GM21717 (cell line): Measurements from ENCODE around the gene SAMD10.
"Not testable (repeated sequence)": the region's sequence is repeated elsewhere in the genome, so short reads cannot be mapped to it uniquely, and the experiment has no call there.

ENCODE experiments used
- ATAC-seq: cut with Tn5 transposase; IDR thresholded peaks from one replicate; pipeline ENCODE4 v1.9.1; 2021; ENCODE audit warnings: mild to moderate bottlenecking, moderate library complexity; ENCODE audit not compliant: unreplicated experiment

SAMD10 gene

GRCh38 chr20:63969838-63970713 is 9.4 kb downstream of the SAMD10 start, which contains the start of gene ZNF512B:
TSS of gene ZNF512B (minus strand) at chr20:63969930. CDS start at chr20:63967950, 1,980 bp downstream.
- no peak for ATAC-seq

DNA sequence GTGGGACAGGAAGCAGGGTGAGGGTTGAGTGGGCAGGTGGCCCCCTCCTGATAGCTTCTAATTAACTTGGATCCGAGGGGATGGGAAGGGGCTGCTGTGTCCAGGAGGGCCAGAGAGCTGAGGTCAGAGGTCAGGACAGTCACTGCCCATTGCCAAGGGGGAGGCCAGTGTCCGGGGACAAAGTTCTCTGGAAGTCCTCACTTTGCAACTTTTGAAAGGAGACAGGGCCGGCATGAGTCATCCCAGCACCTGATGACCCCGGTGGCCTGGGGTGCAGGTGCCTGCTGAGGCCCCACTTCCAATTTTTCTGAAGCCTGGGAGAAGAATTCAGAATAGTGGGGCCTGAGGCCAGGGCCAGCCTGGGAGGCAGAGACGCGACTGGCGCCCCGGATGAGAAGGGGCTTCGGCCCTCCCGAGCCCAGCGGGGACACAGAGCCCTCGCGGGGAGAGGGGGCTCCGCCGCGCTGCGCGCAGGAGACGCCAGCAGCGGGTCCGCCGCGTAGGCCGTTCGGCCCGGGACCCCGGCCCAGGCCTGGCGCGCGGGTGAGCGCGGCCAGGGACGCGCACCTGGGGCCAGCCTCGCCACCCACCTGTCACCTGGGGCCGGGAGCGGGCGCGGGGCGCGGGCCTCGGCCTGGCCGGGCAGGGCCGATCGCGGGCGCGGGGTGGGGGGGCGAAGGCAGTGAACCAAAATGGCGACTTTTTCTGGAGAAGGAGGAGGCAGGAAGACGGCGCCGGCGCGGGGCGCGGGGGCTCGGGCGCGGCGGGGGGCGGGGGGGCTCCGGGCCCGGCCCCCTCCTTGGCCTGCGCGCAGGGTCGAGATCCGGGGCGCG is 10.3 kb downstream of the SAMD10 start:
- ATAC-seq, result no peak

DNA sequence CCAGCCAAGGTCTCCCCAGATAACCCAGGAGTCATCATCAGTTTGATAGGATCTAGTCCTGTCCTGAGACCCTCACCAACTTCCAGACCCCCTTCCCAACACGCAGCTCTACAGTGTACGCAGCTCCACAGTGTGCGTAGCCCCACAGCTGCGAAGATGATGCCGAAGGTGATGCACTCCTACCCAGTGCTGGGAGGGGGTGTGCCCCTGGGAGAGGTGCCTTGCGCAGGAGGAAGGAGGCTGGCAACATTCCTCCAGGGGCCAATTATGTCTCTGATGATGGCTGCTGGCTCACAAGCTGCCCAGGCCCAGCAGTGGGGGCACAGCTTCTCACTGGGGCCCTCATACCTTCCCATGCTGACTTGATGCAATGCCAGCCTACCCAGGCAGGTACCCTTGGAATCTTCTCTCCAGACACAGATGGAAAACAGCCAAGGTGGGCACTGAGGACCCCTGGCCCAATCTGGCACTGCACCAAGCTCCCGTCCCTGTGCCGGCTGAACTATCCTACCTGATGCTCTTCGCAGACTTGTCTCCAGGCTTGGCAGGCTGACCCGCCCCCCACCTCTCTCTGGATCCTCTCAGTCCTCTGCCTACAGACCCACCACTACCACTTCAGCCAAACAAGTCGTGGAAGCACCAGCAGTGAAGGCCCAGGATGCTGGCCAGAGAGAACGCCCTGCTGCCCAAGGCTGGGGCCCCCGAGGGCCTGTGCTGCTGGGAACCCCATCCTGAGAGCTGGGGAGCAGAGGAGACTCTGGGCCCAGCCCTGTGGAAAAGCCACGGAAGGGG is 11.1 kb downstream of the SAMD10 start:
- ATAC-seq, result no peak

DNA sequence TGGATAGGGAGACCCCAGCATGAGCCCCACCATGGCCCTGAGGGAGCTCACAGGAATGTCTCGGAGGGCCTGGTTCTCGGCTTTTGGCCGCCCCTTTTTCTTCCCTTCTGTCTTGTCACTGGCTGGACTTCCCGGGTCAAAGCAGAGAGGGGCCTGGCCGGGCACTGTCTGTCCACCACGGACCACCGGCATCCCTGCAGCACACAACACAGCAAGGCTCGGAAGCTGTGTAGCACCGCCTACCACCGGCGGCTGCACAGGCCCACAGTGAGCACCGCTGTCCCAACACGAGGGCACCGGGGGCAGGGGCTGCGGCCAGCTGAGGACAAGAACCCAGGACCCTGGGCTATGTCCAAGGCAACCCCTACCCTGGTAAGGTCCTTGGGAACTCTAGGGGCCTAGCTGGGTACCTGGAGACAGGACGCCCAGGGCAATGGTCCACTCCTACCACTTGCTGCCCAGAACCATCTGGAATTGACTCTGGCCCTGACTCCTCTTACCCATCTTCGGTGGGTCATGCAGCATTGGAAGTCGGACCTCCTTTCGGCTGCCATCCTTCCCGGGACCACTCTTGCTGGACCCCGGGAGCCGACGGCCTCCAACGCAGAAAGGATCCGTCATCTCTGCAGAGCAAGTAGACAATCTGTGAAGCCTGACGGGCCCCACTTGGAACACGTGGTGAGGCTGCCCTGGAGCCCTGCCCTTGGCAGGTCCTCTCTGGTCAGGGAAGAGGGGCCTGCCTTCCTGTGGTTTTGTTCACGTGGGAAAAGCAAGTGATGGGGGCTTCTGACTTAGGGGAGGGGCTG is 11.9 kb downstream of the SAMD10 start:
- ATAC-seq, result no peak

DNA sequence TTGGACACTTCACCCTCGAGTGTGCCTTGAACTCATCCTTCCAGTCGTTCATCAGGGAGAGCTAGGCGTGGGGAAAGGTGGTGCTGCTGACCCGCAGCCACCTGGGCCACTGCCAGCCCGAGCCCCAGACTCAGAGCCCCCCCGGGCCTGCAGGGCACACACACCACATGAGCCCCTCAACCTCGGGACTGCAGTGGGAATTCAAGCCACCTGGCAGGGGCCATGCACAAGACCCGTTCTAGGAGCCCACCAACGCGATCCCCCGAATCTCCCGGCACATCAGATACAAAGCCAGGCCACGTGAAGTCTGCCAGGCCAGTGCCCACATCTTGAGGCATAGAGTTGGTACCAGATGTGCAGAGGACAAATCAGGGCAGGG is 12.5 kb downstream of the SAMD10 start:
- no peak for ATAC-seq

- ATAC-seq, result no peak
Measured at GRCh38 chr20:63966172-63966943, 13.1 kb downstream of the SAMD10 start.

DNA sequence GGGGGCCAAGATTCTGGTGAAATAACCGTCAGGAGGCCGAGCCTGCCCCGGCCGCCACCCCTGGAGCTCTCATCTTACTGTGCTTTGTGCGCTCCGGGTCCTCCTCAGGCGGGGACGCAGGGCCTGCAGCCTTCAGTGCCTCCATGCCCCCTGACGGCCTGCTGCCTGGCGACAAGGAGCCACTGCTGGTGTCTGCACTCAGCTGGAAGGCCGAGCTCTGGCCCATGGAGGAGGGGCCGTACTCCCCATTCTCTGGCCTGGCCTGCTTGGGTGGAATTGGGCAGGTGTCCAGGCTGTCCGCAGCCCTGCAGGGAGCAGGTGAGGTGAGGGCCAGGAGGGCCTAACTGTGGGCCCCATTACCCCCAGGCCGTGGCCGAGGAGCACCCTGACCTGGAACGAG is 15.0 kb downstream of the SAMD10 start:
- no peak for ATAC-seq

- ATAC-seq, result no peak
Measured at GRCh38 chr20:63963784-63964301, 15.6 kb downstream of the SAMD10 start.

- ATAC-seq, result no peak
Measured at GRCh38 chr20:63963348-63963741, 16.1 kb downstream of the SAMD10 start.

GRCh38 chr20:63962426-63963347 is 16.8 kb downstream of the SAMD10 start:
- ATAC-seq, result no peak

DNA sequence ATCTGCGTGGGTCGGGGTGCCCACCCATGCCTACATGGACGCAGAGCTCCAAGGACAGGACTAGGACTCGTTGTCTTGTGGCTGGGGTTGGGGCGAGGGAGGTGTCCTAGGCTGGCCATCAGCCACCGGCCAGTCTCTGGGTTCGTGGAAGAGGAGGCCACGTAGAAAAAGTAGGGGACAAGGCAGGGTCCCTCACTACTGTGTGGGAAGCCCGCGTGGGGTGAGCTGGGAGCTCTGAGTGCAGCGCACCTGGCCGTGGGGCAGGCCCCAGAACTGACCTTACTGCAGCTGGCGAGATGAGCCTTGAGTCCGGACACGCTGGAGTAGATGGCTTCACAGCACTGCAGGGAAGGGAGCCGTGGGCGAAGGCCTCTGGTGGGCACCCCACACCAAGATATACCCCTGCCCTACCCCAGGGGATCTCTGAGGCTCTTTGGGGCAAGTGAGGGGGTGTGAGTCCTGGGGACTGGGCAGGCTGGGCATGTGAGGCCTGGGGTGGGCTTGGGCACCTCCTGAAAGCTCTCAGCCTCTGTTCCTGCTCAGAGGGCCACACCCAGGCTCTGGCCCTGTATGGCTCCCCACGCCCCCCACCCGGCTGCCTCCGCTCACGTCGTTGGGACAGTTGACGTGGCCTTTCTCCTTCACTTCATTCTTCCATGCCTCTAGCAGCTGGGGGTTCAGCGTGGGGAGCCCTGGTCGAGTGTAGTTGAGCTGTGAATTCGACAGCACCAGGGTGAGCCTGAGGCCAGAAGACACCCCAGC is 17.6 kb downstream of the SAMD10 start:
- no peak for ATAC-seq

GRCh38 chr20:63960654-63961621 is 18.5 kb downstream of the SAMD10 start:
- ATAC-seq, result not testable (repeated sequence)

DNA sequence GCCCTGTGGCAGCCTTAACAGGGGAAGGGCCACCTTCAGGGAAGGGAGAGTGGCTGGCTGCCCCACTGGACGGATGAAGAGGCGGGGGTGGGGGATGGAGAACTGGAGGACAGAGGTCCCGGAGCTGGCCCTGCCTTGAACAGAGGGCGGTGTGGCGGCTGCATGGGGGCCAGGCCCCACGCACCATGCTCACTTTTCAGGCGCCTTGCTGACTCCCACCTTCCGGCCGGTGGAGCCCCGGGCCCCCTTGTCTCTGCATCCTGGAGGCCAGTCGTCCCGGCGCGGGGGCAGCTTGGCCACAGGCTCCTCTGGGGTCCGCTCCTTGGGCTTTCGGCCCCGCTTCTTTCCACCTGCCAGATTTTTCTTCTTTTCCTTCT is 19.8 kb downstream of the SAMD10 start:
- no peak for ATAC-seq

- no peak for ATAC-seq
Measured at GRCh38 chr20:63958964-63959698, 20.3 kb downstream of the SAMD10 start.

DNA sequence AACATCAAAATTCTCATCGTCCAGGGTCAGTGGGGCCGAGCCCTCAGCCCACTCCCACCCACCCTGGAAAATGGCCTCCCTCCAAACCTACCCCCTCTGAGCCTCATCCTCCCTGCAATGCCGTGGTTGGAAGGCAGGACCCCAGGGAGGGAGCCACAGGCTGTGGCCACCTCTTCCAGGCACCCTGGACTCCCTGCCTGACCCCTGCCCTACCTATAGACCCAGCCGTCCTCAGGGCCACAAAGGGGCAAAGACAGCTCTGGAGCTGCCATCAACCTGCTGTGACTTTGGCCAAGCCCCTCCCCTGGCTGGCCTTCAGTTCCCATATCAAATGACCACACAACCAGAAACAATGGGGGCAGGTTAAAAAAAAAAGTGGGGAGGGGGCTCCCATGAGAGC is 21.0 kb downstream of the SAMD10 start:
- ATAC-seq, result no peak
